Upper lobe of right lung (tissue), 1 donor: ENCODE measurements around the gene SLC35F6. TPM values are rescaled to one million over a fixed set of nuclear protein-coding genes. Genes with fewer than 3 reads are reported as not detected.
A peak's percentile ranks its signal among the peaks of the same experiment; 100 is the strongest.

Source experiments
- ATAC-seq: fragments of 200-7000 bp; cut with Tn5 transposase; one replicate; pipeline ENCODE4 v1.9.1; 2020; ENCODE audit warnings: mild to moderate bottlenecking, moderate library complexity
- DNase-seq: peaks from one replicate; pipeline ENCODE4 v3.0.0-alpha.2; 2020
- H3K27ac ChIP-seq: fragments of 200-600 bp; one replicate; pipeline ENCODE4 v1.8.0; 2022
- H3K27me3 ChIP-seq: fragments of 200-600 bp; one replicate; pipeline ENCODE4 v1.8.0; 2022; ENCODE audit warnings: mild to moderate bottlenecking
- H3K36me3 ChIP-seq: fragments of 200-600 bp; one replicate; pipeline ENCODE4 v1.8.0; 2022
- H3K4me1 ChIP-seq: fragments of 200-600 bp; one replicate; pipeline ENCODE4 v1.8.0; 2022
- H3K4me3 ChIP-seq: fragments of 200-600 bp; one replicate; pipeline ENCODE4 v1.8.0; 2022; ENCODE audit warnings: mild to moderate bottlenecking
- H3K9me3 ChIP-seq: fragments of 200-600 bp; one replicate; pipeline ENCODE4 v1.8.0; 2022
- intact Hi-C: fragments of 100-400 bp; cut with DNase I; formaldehyde crosslinking; loops from one replicate; pipeline ENCODE4 v1.11.0; 2022
- total RNA-seq: library from RNA; stranded (reverse); fragmentation: NEBNext Ultra II Directional; extraction: Animal tissue kit (Norgen Biotek cat#: 25700); gene quantifications from one replicate; pipeline ENCODE4 v1.2.1, GENCODE V29; 2021
- TF ChIP-seq, protein P1 (sequence below): fragments of 200-600 bp; IDR thresholded peaks from one replicate; pipeline ENCODE4 v1.8.0; 2022; ENCODE audit warnings: antibody characterized with exemption
- donor health status: DM: no; HTN: yes; CAD: no; lungs with severe emphysema.

The SLC35F6 gene
- total RNA-seq, 1 donor from 2014 or later, result 42.2 TPM

DNA sequence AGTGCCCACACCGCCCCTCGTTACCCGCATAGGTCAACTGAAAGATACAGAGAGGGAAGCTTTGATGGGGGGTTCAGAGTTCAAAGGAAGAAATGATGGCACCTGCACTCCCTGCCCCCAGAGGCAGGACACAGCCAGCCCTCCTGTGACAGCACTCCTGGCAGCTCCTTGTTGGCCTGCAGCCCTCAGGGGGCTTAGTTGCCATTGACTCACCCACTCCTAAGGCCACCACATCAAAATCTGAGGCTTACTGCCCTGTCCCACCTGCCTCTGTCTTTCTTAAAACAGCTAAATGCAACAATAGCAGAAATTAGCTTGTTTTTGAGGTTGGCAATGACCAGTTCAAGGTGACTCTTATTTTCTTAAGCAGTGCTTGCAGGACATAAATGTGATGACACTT, 31.6 kb upstream of the SLC35F6 start:
- no peak for ATAC-seq

DNA sequence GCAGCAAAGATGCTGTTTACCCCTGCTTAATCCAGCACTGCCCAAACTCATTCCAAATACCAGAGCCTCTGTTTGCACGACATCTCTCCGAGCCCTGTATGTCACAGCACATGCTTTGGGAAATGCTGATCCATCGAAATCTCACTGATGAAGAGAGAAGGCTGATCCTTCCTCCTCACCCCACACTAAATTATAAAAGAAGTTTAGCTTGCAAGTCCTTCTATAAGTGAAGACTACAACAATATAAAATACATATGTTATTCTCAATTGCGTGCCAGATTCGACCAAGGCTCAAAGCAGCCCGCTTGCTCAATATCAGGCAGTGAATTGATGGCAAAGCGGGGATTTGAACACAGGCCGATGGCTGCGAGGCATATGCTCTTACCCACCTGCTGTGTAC, 30.7 kb upstream of the SLC35F6 start:
- no peaks in the 10 kb centered on the region for H3K36me3 ChIP-seq
- ATAC-seq (no peak), DNase-seq (no peak)
- intact Hi-C loops, result no loop called here
- H3K27ac ChIP-seq, result no peak overlapping the region
- no peak overlapping the region for H3K4me3 ChIP-seq
- no peaks in the 10 kb centered on the region for H3K9me3 ChIP-seq
- TF ChIP-seq, protein P1, sequence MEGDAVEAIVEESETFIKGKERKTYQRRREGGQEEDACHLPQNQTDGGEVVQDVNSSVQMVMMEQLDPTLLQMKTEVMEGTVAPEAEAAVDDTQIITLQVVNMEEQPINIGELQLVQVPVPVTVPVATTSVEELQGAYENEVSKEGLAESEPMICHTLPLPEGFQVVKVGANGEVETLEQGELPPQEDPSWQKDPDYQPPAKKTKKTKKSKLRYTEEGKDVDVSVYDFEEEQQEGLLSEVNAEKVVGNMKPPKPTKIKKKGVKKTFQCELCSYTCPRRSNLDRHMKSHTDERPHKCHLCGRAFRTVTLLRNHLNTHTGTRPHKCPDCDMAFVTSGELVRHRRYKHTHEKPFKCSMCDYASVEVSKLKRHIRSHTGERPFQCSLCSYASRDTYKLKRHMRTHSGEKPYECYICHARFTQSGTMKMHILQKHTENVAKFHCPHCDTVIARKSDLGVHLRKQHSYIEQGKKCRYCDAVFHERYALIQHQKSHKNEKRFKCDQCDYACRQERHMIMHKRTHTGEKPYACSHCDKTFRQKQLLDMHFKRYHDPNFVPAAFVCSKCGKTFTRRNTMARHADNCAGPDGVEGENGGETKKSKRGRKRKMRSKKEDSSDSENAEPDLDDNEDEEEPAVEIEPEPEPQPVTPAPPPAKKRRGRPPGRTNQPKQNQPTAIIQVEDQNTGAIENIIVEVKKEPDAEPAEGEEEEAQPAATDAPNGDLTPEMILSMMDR, result no peak
- H3K4me1 ChIP-seq, result no peaks in the 10 kb centered on the region
- H3K27me3 ChIP-seq, result no peaks in the 10 kb centered on the region

More for the DNA sequence above, 31.6 kb upstream of the SLC35F6 start:
- H3K27ac ChIP-seq, result no peak overlapping the region
- H3K4me1 ChIP-seq, result no peaks in the 10 kb centered on the region
- no peaks in the 10 kb centered on the region for H3K36me3 ChIP-seq
- no peaks in the 10 kb centered on the region for H3K27me3 ChIP-seq
- TF ChIP-seq, protein P1, result no peak
- intact Hi-C loops, result no loop called here
- H3K9me3 ChIP-seq, result no peaks in the 10 kb centered on the region
- no peak overlapping the region for H3K4me3 ChIP-seq
- no peak for DNase-seq

DNA sequence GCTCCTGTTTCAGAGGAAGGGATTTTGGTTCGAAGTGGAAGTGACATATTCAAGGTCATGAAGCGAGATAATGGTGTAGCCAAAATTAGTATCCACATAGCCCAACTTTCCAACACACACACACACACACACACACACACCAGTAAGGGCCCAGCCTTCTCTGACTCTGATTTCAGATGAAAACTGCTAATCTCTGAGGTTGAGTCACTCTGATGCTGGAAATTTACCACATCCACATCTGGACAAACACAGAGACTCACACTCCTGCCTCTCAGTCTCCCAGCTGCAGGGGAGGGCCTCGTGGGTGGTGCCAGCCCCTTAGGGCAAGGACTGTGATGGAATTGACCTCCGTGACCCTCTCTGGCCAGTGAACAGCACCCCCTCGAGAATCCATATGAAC, 29.0 kb upstream of the SLC35F6 start:
- Histone ChIP-seq H3K36me3 (no peaks in the 10 kb centered on the region), H3K4me1 (no peaks in the 10 kb centered on the region), H3K27ac (no peak overlapping the region), H3K27me3 (no peaks in the 10 kb centered on the region), H3K9me3 (no peaks in the 10 kb centered on the region), H3K4me3 (no peak overlapping the region)
- intact Hi-C loops, result no loop called here
- DNase-seq (no peak), ATAC-seq (peak; percentile 8)
- TF ChIP-seq, protein P1, result no peak

DNA sequence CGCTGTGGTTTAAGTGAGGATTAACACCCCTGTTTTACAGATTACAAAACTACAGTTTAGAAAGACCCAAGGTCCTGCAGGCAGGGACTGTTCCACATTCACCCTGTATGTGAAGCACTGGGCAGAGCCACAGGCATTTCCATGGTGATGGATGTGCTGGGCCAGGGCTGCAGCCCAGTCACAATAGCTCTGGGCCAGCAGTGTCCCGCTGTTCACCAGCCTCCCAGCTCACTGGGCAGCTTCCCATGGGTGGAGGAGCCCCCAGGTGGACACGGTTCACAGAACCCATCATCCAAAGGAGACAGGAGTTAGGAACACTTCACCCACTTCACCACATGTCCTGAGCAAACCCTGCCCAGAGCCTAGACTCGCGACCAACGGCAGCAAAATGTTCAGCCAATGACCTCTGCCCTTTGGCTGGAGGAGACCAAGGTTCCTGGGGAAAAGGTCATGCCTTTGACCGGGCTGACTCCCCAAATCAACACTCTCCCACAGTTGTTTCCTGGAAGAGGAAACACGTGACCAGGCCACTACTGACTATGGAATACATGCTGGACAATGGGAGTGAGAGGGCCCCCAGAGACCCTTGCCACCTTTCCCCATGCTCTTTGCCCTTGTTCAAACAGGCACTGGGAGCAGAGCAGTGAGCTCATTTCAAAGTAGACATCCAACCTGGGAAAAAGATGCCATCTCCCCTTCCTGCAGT, 28.0 kb upstream of the SLC35F6 start:
- H3K9me3 ChIP-seq, result no peaks in the 10 kb centered on the region
- no peaks in the 10 kb centered on the region for H3K36me3 ChIP-seq
- intact Hi-C loops, result no loop called here
- ATAC-seq, result peak; percentile 13
- H3K4me3 ChIP-seq, result no peak overlapping the region
- H3K4me1 ChIP-seq, result peaks cover 4% of the 10 kb centered on the region
- TF ChIP-seq, protein P1, result no peak
- DNase-seq, result no peak
- no peaks in the 10 kb centered on the region for H3K27me3 ChIP-seq
- H3K27ac ChIP-seq, result no peak overlapping the region

DNA sequence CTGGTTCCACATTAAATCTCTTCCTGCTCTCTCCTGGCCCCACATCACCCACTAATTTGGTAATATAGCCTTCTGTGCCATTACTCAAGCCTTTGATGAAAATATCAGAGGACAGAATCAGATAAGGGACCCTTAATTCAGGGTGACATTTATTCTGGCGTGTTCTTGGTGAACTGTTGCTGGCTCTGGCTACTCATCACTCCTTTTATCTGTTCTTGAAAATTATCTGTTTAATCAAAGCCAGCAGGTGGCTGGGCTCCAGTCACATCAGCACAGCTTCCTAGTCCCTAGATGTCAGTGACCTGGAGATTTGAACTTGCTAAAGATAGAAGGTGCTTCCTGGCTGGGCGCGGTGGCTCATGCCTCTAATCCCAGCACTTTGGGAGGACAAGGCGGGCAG, 26.9 kb upstream of the SLC35F6 start:
- intact Hi-C loops, result no loop called here
- Histone ChIP-seq H3K4me3 (no peak overlapping the region), H3K27ac (no peak overlapping the region), H3K36me3 (no peaks in the 10 kb centered on the region), H3K9me3 (no peaks in the 10 kb centered on the region), H3K27me3 (no peaks in the 10 kb centered on the region), H3K4me1 (peaks cover 7% of the 10 kb centered on the region)
- DNase-seq (no peak), ATAC-seq (no peak)
- TF ChIP-seq, protein P1, result no peak

DNA sequence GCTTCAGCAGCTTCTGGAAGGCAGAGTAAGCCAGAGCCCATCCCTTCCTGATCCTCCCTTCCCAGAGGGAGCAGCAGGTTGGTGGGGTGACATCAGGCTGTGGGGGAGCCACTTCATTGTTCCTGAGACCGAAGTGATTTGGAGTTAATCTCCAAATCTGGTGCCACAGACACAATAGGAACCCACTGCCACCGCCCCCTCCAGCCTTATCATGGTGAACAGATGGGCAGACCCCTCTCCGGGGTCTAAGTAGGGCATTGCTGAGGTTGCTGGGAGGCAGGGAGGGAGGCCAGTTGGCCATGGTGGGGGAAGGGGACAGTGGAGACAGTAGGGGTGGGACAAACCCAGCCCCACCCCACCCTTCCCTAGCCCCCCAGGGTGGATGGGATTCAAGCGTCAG, 25.6 kb upstream of the SLC35F6 start:
- no peak overlapping the region for H3K4me3 ChIP-seq
- H3K4me1 ChIP-seq, result peaks cover 7% of the 10 kb centered on the region
- no peak overlapping the region for H3K27ac ChIP-seq
- no peaks in the 10 kb centered on the region for H3K9me3 ChIP-seq
- no peaks in the 10 kb centered on the region for H3K36me3 ChIP-seq
- H3K27me3 ChIP-seq, result no peaks in the 10 kb centered on the region
- ATAC-seq, result no peak
- TF ChIP-seq, protein P1, result no peak
- no peak for DNase-seq
- intact Hi-C loops, result no loop called here
